HCT116 (cell line): ENCODE data around the gene XYLT1.

Experiments
- CEBPB ChIP-seq: IDR thresholded peaks from 2 replicates; pipeline ENCODE4 v1.6.1; 2012; ENCODE audit warnings: low read depth
- MAX ChIP-seq: IDR thresholded peaks from 2 replicates; pipeline ENCODE4 v1.6.1; 2012
- POLR2AphosphoS5 ChIP-seq: IDR thresholded peaks from 2 replicates; pipeline ENCODE4 v1.6.1; 2011; ENCODE audit warnings: mild to moderate bottlenecking, low read depth, low read length, moderate library complexity
- SP1 ChIP-seq: IDR thresholded peaks from 2 replicates; pipeline ENCODE4 v1.6.1; 2012; ENCODE audit warnings: low read depth
- TF ChIP-seq, protein P1 (sequence below), 3 experiments: fragments of 200-600 bp in 1 of 3; sonication (generic) in 1 of 3; IDR thresholded peaks in 2 of 3; conservative IDR thresholded peaks in 1 of 3; 2 replicates each; pipeline ENCODE4 v1.5.1; 2012 to 2017; ENCODE audit warnings: low read depth in 2 of 3, low read length in 2 of 3, antibody characterized with exemption in 1 of 3, borderline replicate concordance in 1 of 3, control low read depth in 1 of 3, mild to moderate bottlenecking in 1 of 3, mixed read lengths in 1 of 3, mixed run types in 1 of 3, moderate library complexity in 1 of 3; ENCODE audit not compliant: insufficient read depth in 1 of 3

DNA sequence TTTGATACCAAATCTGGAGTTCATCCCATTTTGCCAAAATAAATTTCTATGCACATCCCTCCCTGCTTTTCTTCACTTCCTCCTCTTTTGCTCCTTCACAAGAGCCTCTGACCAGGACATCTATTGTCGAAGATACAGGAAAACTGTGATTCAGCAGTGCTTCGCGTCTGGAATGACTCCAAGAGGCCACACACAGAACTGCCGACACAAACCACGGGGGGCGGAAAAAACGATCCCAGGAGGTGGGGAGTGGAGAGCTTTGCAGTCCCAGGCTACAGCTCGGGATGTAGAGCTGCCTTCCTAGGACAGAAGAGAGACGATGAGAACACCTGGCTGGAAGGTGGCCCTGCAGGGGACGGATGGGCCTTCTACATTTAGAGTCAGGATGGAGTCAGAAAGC lies 102.8 kb downstream of the XYLT1 start:
- TF ChIP-seq, protein P1, sequence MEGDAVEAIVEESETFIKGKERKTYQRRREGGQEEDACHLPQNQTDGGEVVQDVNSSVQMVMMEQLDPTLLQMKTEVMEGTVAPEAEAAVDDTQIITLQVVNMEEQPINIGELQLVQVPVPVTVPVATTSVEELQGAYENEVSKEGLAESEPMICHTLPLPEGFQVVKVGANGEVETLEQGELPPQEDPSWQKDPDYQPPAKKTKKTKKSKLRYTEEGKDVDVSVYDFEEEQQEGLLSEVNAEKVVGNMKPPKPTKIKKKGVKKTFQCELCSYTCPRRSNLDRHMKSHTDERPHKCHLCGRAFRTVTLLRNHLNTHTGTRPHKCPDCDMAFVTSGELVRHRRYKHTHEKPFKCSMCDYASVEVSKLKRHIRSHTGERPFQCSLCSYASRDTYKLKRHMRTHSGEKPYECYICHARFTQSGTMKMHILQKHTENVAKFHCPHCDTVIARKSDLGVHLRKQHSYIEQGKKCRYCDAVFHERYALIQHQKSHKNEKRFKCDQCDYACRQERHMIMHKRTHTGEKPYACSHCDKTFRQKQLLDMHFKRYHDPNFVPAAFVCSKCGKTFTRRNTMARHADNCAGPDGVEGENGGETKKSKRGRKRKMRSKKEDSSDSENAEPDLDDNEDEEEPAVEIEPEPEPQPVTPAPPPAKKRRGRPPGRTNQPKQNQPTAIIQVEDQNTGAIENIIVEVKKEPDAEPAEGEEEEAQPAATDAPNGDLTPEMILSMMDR (IDR thresholded peaks at IDR 0.05 in 2 of 3, conservative IDR thresholded peaks at IDR 0.05 in 1 of 3; ENCODE audit: borderline replicate concordance in 1 of 3, insufficient read depth in 1 of 3, low read depth in 2 of 3, low read length in 2 of 3): no peak
- TF ChIP-seq CEBPB (no peak), POLR2AphosphoS5 (no peak), MAX (no peak), SP1 (no peak)
